IMR-90 (cell line): ENCODE data around the gene DNAJB7.

Experiments used
- BHLHE40 ChIP-seq: fragments of 150-350 bp; IDR thresholded peaks from 2 replicates; pipeline ENCODE4 v1.6.1; 2016; ENCODE audit warnings: mild to moderate bottlenecking, low read depth, low read length
- FOS ChIP-seq: fragments of 150-350 bp; IDR thresholded peaks from 2 replicates; pipeline ENCODE4 v1.6.1; 2016; ENCODE audit warnings: low read depth, low read length
- MAFK ChIP-seq: IDR thresholded peaks from 2 replicates; pipeline ENCODE4 v1.6.1; 2012; ENCODE audit warnings: low read depth, low read length, improper control_type of control experiment
- MXI1 ChIP-seq: IDR thresholded peaks from 2 replicates; pipeline ENCODE4 v1.6.1; 2012; ENCODE audit warnings: low read depth, mild to moderate bottlenecking, low read length, moderate library complexity, borderline replicate concordance
- NFE2L2 ChIP-seq: fragments of 150-350 bp; IDR thresholded peaks from 2 replicates; pipeline ENCODE4 v1.6.1; 2016; ENCODE audit warnings: low read depth, mild to moderate bottlenecking, low read length
- RAD21 ChIP-seq: IDR thresholded peaks from 2 replicates; pipeline ENCODE4 v1.6.1; 2012; ENCODE audit warnings: low read length, improper control_type of control experiment
- TF ChIP-seq, protein P1 (sequence below): conservative IDR thresholded peaks from 2 replicates; pipeline ENCODE4 v1.5.1; 2012; ENCODE audit warnings: mild to moderate bottlenecking, low read depth, low read length, improper control_type of control experiment
- TF ChIP-seq, protein P2 (sequence below): fragments of 150-350 bp; IDR thresholded peaks from 2 replicates; pipeline ENCODE4 v1.6.1; 2017; ENCODE audit warnings: mild to moderate bottlenecking, antibody characterized with exemption, low read length, low read depth
- TF ChIP-seq, protein P3 (sequence below): fragments of 150-350 bp; IDR thresholded peaks from 2 replicates; pipeline ENCODE4 v1.6.1; 2016; ENCODE audit warnings: low read depth, mild to moderate bottlenecking, low read length, moderate library complexity, borderline replicate concordance

DNA sequence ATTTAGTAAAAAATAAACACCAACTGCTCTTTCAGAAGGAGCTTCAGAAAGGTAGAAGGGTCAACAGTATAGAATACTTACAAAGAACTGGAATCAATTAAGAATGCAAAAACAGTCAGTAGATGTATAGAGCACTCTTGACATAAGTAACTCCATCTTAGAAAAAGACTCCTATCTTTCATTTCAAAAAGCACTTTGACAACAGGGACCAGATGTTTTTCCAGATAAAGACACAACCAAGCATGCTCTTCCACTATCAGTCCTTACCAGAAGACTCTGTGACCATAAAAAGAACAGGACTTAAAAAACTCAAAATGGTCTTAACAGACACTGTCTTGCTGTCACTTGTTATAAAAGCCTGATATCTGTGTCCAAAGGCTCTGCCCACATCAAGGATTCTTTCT is 48.0 kb downstream of the DNAJB7 start:
- TF ChIP-seq, protein P1, sequence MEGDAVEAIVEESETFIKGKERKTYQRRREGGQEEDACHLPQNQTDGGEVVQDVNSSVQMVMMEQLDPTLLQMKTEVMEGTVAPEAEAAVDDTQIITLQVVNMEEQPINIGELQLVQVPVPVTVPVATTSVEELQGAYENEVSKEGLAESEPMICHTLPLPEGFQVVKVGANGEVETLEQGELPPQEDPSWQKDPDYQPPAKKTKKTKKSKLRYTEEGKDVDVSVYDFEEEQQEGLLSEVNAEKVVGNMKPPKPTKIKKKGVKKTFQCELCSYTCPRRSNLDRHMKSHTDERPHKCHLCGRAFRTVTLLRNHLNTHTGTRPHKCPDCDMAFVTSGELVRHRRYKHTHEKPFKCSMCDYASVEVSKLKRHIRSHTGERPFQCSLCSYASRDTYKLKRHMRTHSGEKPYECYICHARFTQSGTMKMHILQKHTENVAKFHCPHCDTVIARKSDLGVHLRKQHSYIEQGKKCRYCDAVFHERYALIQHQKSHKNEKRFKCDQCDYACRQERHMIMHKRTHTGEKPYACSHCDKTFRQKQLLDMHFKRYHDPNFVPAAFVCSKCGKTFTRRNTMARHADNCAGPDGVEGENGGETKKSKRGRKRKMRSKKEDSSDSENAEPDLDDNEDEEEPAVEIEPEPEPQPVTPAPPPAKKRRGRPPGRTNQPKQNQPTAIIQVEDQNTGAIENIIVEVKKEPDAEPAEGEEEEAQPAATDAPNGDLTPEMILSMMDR: no peak
- TF ChIP-seq, protein P2, sequence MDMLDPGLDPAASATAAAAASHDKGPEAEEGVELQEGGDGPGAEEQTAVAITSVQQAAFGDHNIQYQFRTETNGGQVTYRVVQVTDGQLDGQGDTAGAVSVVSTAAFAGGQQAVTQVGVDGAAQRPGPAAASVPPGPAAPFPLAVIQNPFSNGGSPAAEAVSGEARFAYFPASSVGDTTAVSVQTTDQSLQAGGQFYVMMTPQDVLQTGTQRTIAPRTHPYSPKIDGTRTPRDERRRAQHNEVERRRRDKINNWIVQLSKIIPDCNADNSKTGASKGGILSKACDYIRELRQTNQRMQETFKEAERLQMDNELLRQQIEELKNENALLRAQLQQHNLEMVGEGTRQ: no peak
- TF ChIP-seq, protein P3, sequence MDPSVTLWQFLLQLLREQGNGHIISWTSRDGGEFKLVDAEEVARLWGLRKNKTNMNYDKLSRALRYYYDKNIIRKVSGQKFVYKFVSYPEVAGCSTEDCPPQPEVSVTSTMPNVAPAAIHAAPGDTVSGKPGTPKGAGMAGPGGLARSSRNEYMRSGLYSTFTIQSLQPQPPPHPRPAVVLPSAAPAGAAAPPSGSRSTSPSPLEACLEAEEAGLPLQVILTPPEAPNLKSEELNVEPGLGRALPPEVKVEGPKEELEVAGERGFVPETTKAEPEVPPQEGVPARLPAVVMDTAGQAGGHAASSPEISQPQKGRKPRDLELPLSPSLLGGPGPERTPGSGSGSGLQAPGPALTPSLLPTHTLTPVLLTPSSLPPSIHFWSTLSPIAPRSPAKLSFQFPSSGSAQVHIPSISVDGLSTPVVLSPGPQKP: no peak
- TF ChIP-seq FOS (no peak), BHLHE40 (no peak), NFE2L2 (no peak), RAD21 (no peak), MXI1 (no peak), MAFK (no peak)
